GM08714 (cell line): ENCODE results near the gene SYNM.

Source experiments
- H3K4me3 ChIP-seq: fragments of 200-500 bp; sonication (Bioruptor generic); 2 replicates; pipeline ENCODE4 v1.5.1; 2014; ENCODE audit warnings: mild to moderate bottlenecking, low read length, inconsistent platforms
- ZNF274 ChIP-seq: IDR thresholded peaks from 2 replicates; pipeline ENCODE4 v1.6.1; 2012; ENCODE audit warnings: mild to moderate bottlenecking, low read depth, low read length

The SYNM gene

GRCh38 chr15:99146661-99147060, 41.8 kb downstream of the SYNM start:
- no peak overlapping the region for H3K4me3 ChIP-seq
- no peak for TF ChIP-seq ZNF274

- TF ChIP-seq ZNF274 = no peak
- H3K4me3 ChIP-seq = no peak overlapping the region
Measured at GRCh38 chr15:99148851-99149276, 44.0 kb downstream of the SYNM start.

GRCh38 chr15:99149366-99149765, 44.5 kb downstream of the SYNM start:
- TF ChIP-seq ZNF274 = no peak
- no peak overlapping the region for H3K4me3 ChIP-seq

- TF ChIP-seq ZNF274 = no peak
- H3K4me3 ChIP-seq = no peak overlapping the region
Measured at GRCh38 chr15:99151156-99151555, 46.3 kb downstream of the SYNM start.

- H3K4me3 ChIP-seq = no peak overlapping the region
- TF ChIP-seq ZNF274 = no peak
Measured at GRCh38 chr15:99153026-99153535, 48.2 kb downstream of the SYNM start.

GRCh38 chr15:99154271-99154670, 49.4 kb downstream of the SYNM start:
- TF ChIP-seq ZNF274 = no peak
- H3K4me3 ChIP-seq = no peak overlapping the region

GRCh38 chr15:99155961-99156443, 51.1 kb downstream of the SYNM start:
- TF ChIP-seq ZNF274 = no peak

GRCh38 chr15:99157456-99157855, 52.6 kb downstream of the SYNM start:
- no peak overlapping the region for H3K4me3 ChIP-seq
- TF ChIP-seq ZNF274 = no peak

More at GRCh38 chr15:99155961-99156443, 51.1 kb downstream of the SYNM start:
- no peak overlapping the region for H3K4me3 ChIP-seq

- H3K4me3 ChIP-seq = no peak overlapping the region
- TF ChIP-seq ZNF274 = no peak
Measured at GRCh38 chr15:99158626-99159412, 53.9 kb downstream of the SYNM start.

- TF ChIP-seq ZNF274 = no peak
- H3K4me3 ChIP-seq = no peak overlapping the region
Measured at GRCh38 chr15:99163271-99164062, 58.6 kb downstream of the SYNM start.

- no peak overlapping the region for H3K4me3 ChIP-seq
- no peak for TF ChIP-seq ZNF274
Measured at GRCh38 chr15:99164119-99164518, 59.2 kb downstream of the SYNM start.

GRCh38 chr15:99165020-99165790, 60.3 kb downstream of the SYNM start:
- TF ChIP-seq ZNF274 = no peak
- H3K4me3 ChIP-seq = no peak overlapping the region

GRCh38 chr15:99165956-99166689, 61.2 kb downstream of the SYNM start:
- TF ChIP-seq ZNF274 = no peak

More at GRCh38 chr15:99165956-99166689, 61.2 kb downstream of the SYNM start:
- H3K4me3 ChIP-seq = no peak overlapping the region
